ENCODE measurements around the gene SNUPN. TPM values are rescaled to one million over a fixed set of nuclear protein-coding genes. Genes with fewer than 3 reads are reported as not detected.
A peak's percentile ranks its signal among the peaks of the same experiment; 100 is the strongest.
"Not testable (repeated sequence)": the region's sequence is repeated elsewhere in the genome, so short reads cannot be mapped to it uniquely, and the experiment has no call there.

Gene SNUPN
- total and polyA plus RNA-seq, 4 donors: 16.3 to 20.9 (median 18.3) TPM

DNA sequence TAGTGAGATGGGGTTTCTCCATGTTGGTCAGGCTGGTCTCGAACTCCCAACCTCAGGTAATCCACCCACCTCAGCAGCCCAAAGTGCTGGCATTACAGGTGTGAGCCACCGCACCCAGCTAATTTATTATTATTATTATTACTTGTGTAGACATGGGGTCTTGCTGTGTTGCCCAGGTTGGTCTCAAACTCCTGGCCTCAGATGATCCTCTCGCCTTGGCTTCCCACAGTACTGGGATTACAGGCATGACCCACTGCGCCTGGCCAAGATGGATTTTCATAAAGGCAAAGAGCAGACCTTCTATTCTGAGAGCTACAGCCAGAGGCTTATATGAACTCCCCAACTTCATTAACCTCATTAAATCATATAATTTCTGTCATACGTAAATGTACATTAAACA lies 63.6 kb downstream of the SNUPN start:
- ATAC-seq (ENCODE audit: low FRiP score): no peak
- intact Hi-C loops (cut with DNase I): no loop called here

DNA sequence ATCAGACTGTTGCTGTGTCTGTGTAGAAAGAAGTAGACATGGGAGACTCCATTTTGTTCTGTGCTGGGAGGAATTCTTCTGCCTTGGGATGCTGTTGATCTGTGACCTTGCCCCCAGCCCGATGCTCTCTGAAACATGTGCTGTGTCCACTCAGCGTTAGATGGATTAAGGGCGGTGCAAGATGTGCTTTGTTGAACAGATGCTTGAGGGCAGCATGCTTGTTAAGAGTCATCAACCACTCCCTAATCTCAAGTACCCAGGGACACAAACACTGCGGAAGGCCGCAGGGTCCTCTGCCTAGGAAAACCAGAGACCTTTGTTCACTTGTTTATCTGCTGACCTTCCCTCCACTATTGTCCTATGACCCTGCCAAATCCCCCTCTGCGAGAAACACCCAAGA lies 66.2 kb downstream of the SNUPN start:
- H3K27ac ChIP-seq (ENCODE audit: low read depth in 1 of 2, low read length in 2 of 2); H3K4me3 ChIP-seq (ENCODE audit: low read length in 2 of 2); ATAC-seq (ENCODE audit: low FRiP score); intact Hi-C loops (cut with DNase I); DNase-seq; H3K36me3 ChIP-seq (ENCODE audit: control insufficient read depth in 1 of 2, insufficient read depth in 2 of 2, low read length in 1 of 2); H3K4me1 ChIP-seq (ENCODE audit: control insufficient read depth in 1 of 2, insufficient read depth in 2 of 2, low read length in 2 of 2); H3K9me3 ChIP-seq (ENCODE audit: control insufficient read depth, low read length); H3K27me3 ChIP-seq (ENCODE audit: control insufficient read depth in 1 of 2, insufficient read depth in 2 of 2, low read length in 1 of 2): not testable (repeated sequence)
- 90 to 94% methylated on average over 5 to 6 of the region's 6 CpGs for WGBS, 2 donors

More for the DNA sequence above, 63.6 kb downstream of the SNUPN start:
- Histone ChIP-seq H3K27ac (ENCODE audit: low read depth in 1 of 2, low read length in 2 of 2) (no peak overlapping the region), H3K36me3 (ENCODE audit: control insufficient read depth in 1 of 2, insufficient read depth in 2 of 2, low read length in 1 of 2) (no peaks in the 10 kb centered on the region), H3K9me3 (ENCODE audit: control insufficient read depth, low read length) (no peaks in the 10 kb centered on the region), H3K27me3 (ENCODE audit: control insufficient read depth in 1 of 2, insufficient read depth in 2 of 2, low read length in 1 of 2) (no peaks in the 10 kb centered on the region), H3K4me1 (ENCODE audit: control insufficient read depth in 1 of 2, insufficient read depth in 2 of 2, low read length in 2 of 2) (no peaks in the 10 kb centered on the region), H3K4me3 (ENCODE audit: low read length in 2 of 2) (no peak overlapping the region)
- WGBS, 2 donors: 96 to 97% methylated on average over 5 of the region's 5 CpGs
- no peak for DNase-seq

DNA sequence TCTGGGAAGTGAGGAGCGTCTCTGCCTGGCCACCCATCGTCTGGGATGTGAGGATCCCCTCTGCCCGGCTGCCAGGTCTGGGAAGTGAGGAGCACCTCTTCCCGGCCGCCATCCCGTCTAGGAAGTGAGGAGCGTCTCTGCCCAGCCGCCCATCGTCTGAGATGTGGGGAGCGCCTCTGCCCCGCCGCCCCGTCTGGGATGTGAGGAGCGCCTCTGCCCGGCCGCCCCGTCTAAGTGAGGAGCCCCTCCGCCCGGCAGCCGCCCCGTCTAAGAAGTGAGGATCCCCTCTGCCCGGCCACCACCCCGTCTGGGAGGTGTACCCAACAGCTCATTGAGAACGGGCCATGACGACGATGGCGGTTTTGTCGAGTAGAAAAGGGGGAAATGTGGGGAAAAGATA lies 66.6 kb downstream of the SNUPN start:
- DNase-seq; H3K36me3 ChIP-seq (ENCODE audit: control insufficient read depth in 1 of 2, insufficient read depth in 2 of 2, low read length in 1 of 2); intact Hi-C loops (cut with DNase I); H3K9me3 ChIP-seq (ENCODE audit: control insufficient read depth, low read length); H3K27me3 ChIP-seq (ENCODE audit: control insufficient read depth in 1 of 2, insufficient read depth in 2 of 2, low read length in 1 of 2); ATAC-seq (ENCODE audit: low FRiP score); H3K27ac ChIP-seq (ENCODE audit: low read depth in 1 of 2, low read length in 2 of 2); H3K4me3 ChIP-seq (ENCODE audit: low read length in 2 of 2); H3K4me1 ChIP-seq (ENCODE audit: control insufficient read depth in 1 of 2, insufficient read depth in 2 of 2, low read length in 2 of 2): not testable (repeated sequence)
- 94% methylated on average over 25 to 28 of the region's 28 CpGs for WGBS, 2 donors

DNA sequence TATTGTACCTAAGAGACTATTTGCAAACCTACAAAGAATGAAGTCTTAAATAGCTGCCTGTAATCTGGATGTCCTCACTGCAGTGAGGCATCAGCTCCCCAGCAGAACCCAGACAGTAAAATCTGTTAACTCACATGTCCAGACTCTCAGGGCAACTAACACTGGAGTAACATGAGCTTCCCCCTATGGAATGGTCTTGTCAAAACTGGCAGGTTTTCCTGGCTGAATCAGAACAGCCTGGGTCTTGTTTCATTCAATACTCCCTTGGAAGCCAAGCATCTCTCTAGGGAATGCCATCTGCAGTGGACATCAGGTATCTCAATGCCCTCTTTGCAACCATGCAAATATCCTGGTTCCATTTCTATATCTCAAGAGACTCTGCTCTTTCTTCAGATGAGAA lies 70.8 kb downstream of the SNUPN start:
- no peak overlapping the region for H3K27ac ChIP-seq (ENCODE audit: low read depth in 1 of 2, low read length in 2 of 2)
- no peak for ATAC-seq (ENCODE audit: low FRiP score)
- H3K4me1 ChIP-seq (ENCODE audit: control insufficient read depth in 1 of 2, insufficient read depth in 2 of 2, low read length in 2 of 2): no peaks in the 10 kb centered on the region
- no peaks in the 10 kb centered on the region for H3K36me3 ChIP-seq (ENCODE audit: control insufficient read depth in 1 of 2, insufficient read depth in 2 of 2, low read length in 1 of 2)
- no peak for DNase-seq
- intact Hi-C loops (cut with DNase I): no loop called here
- H3K9me3 ChIP-seq (ENCODE audit: control insufficient read depth, low read length): no peaks in the 10 kb centered on the region
- no peak overlapping the region for H3K4me3 ChIP-seq (ENCODE audit: low read length in 2 of 2)
- H3K27me3 ChIP-seq (ENCODE audit: control insufficient read depth in 1 of 2, insufficient read depth in 2 of 2, low read length in 1 of 2): no peaks in the 10 kb centered on the region

DNA sequence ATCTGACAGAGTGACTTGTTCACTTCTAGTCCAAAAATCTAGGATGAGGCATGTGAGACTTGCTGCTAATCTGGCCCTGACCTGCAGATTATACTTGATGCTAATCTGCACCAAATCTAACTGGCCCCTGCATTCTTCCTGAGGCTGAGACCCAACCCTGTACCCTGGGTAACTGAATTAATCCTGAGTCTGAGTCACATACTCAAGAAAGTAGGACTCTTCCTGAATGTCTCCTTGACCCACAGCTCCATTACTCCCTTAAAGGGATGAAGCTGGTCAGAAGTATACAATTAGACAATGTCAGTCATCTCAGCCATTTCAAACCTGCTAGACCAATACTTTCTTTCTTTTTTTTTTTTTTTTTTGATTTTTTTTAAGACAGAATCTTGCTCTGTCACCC lies 71.9 kb downstream of the SNUPN start:
- no peak overlapping the region for H3K4me3 ChIP-seq (ENCODE audit: low read length in 2 of 2)
- no peaks in the 10 kb centered on the region for H3K36me3 ChIP-seq (ENCODE audit: control insufficient read depth in 1 of 2, insufficient read depth in 2 of 2, low read length in 1 of 2)
- DNase-seq (no peak), ATAC-seq (ENCODE audit: low FRiP score) (no peak)
- no peaks in the 10 kb centered on the region for H3K9me3 ChIP-seq (ENCODE audit: control insufficient read depth, low read length)
- no peak overlapping the region for H3K27ac ChIP-seq (ENCODE audit: low read depth in 1 of 2, low read length in 2 of 2)
- intact Hi-C loops (cut with DNase I): no loop called here
- no peaks in the 10 kb centered on the region for H3K4me1 ChIP-seq (ENCODE audit: control insufficient read depth in 1 of 2, insufficient read depth in 2 of 2, low read length in 2 of 2)
- no peaks in the 10 kb centered on the region for H3K27me3 ChIP-seq (ENCODE audit: control insufficient read depth in 1 of 2, insufficient read depth in 2 of 2, low read length in 1 of 2)

DNA sequence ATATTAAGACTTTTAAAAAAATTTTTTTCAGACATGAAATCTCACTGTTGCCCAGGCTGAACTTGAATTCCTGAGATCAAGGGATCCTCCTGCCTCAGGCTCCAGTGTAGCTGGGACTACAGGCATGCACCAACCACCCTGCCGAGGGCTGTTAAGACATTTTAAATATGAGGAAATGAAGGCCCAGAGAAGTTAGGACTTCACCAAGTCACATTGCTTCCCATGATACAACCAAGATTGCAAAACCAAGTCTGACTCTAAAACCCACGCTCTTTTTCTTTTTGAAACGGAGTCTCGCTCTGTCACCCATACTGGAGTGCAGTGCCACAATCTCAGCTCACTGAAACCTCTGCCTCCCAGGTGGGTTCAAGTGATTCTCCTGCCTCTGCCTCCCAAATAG lies 74.4 kb downstream of the SNUPN start:
- Histone ChIP-seq H3K4me3 (ENCODE audit: low read length in 2 of 2) (no peak overlapping the region), H3K27me3 (ENCODE audit: control insufficient read depth in 1 of 2, insufficient read depth in 2 of 2, low read length in 1 of 2) (no peaks in the 10 kb centered on the region), H3K9me3 (ENCODE audit: control insufficient read depth, low read length) (no peaks in the 10 kb centered on the region), H3K4me1 (ENCODE audit: control insufficient read depth in 1 of 2, insufficient read depth in 2 of 2, low read length in 2 of 2) (no peaks in the 10 kb centered on the region), H3K36me3 (ENCODE audit: control insufficient read depth in 1 of 2, insufficient read depth in 2 of 2, low read length in 1 of 2) (no peaks in the 10 kb centered on the region), H3K27ac (ENCODE audit: low read depth in 1 of 2, low read length in 2 of 2) (no peak overlapping the region)
- ATAC-seq (ENCODE audit: low FRiP score) (no peak), DNase-seq (peak in 1 of 2 donors; percentile 12)
- 91 to 96% methylated on average over 4 of the region's 4 CpGs for WGBS, 2 donors
- intact Hi-C loops (cut with DNase I): no loop called here

Other genes with a start within 250 kb of the SNUPN start
- gene SIN3A, start 174.0 kb downstream of the SNUPN start, total RNA-seq: 10 to 100 TPM; 67.1 to 67.9 TPM
- gene SIN3A, start 174.0 kb downstream of the SNUPN start, polyA plus RNA-seq: 10 to 100 TPM in 1 of 2 donors, 1 to 10 TPM in 1; 7.6 to 14.1 TPM
- 10 to 100 TPM; 25.0 to 37.9 TPM for gene PTPN9, start 46.4 kb downstream of the SNUPN start, total RNA-seq
- 10 to 100 TPM in 1 of 2 donors, 1 to 10 TPM in 1; 9.8 to 17.1 TPM for gene PTPN9, start 46.4 kb downstream of the SNUPN start, polyA plus RNA-seq
- gene IMP3, start 14.5 kb upstream of the SNUPN start, total RNA-seq: 10 to 100 TPM; 35.2 to 46.1 TPM
- gene IMP3, start 14.5 kb upstream of the SNUPN start, polyA plus RNA-seq: 10 to 100 TPM; 38.7 to 47.0 TPM
- gene SNX33, start 22.2 kb upstream of the SNUPN start, total RNA-seq: 10 to 100 TPM; 30.9 to 59.5 TPM
- gene SNX33, start 22.2 kb upstream of the SNUPN start, polyA plus RNA-seq: 10 to 100 TPM in 1 of 2 donors, 1 to 10 TPM in 1; 6.3 to 26.7 TPM
- 100 to 1,000 TPM in 1 of 2 donors, 10 to 100 TPM in 1; 86.8 to 160 TPM for gene CSPG4, start 87.1 kb upstream of the SNUPN start, total RNA-seq
- 10 to 100 TPM; 10.6 to 45.1 TPM for gene CSPG4, start 87.1 kb upstream of the SNUPN start, polyA plus RNA-seq
- 10 to 100 TPM; 38.2 to 42.6 TPM for gene UBE2Q2, start 217.7 kb upstream of the SNUPN start, total RNA-seq
- 10 to 100 TPM; 39.5 to 86.4 TPM for gene UBE2Q2, start 217.7 kb upstream of the SNUPN start, polyA plus RNA-seq

Data from aorta (tissue), 5 donors.